ENCODE measurements around the gene STK10.

DNA sequence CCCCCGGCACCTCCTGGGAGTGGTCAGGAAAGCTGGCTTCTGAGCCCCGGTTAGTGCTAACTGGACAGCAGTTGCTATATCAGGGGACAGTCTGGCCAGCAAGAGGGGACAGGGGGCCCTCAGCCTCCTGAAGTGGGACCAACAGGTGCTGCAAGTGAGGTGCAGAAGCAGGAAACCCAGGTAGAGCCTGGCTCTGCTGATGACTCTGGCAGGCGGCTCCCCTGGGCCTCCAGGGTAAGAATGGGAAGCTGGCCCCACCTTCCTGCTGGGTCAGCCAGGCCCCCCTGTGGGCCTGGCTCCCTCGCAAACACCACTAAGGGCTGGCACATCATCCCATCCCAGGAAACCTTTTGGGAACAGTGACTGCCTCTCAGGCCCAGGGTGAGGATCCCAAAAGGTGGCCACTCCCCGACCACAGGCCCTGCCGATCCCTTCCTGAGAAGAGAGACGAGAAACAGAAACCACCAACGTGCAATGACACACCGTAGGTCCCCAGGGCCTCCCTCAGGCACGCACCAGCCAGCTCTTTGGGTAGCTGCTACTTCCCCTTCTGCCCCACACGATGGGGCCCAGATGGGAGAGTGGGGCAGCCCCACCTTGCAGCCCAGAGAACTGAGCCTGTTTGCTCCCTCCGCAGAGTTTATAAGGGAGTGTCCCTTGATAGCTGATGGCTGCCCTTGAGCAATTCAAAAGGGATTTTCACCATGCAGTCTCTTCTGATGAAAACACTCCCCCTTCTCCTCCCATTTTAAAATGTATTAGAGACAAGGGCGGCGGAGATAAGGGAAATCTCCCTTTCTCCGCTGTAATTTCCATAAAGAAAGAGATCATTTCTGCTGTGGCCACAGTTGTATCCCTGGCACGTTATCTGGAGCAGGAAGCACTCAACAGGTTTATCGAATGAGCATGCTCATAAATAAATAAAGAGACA lies 76.8 kb downstream of the STK10 start:
- TF ChIP-seq, protein P1, sequence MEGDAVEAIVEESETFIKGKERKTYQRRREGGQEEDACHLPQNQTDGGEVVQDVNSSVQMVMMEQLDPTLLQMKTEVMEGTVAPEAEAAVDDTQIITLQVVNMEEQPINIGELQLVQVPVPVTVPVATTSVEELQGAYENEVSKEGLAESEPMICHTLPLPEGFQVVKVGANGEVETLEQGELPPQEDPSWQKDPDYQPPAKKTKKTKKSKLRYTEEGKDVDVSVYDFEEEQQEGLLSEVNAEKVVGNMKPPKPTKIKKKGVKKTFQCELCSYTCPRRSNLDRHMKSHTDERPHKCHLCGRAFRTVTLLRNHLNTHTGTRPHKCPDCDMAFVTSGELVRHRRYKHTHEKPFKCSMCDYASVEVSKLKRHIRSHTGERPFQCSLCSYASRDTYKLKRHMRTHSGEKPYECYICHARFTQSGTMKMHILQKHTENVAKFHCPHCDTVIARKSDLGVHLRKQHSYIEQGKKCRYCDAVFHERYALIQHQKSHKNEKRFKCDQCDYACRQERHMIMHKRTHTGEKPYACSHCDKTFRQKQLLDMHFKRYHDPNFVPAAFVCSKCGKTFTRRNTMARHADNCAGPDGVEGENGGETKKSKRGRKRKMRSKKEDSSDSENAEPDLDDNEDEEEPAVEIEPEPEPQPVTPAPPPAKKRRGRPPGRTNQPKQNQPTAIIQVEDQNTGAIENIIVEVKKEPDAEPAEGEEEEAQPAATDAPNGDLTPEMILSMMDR (conservative IDR thresholded peaks at IDR 0.05; ENCODE audit: low read length), result no peak
- no peak for TF ChIP-seq EZH2phosphoT487 (IDR thresholded peaks at IDR 0.05; ENCODE audit: borderline replicate concordance)
